Tibial nerve (tissue), 4 donors: Measurements from ENCODE around the gene ZBTB48. TPM values are rescaled to one million over a fixed set of nuclear protein-coding genes. Genes with fewer than 3 reads are reported as not detected.
A peak's percentile ranks its signal among the peaks of the same experiment; 100 is the strongest.

Source experiments
- DNase-seq, 2 donors: peaks; one replicate each; pipeline ENCODE4 v3.0.0-alpha.2; 2019; ENCODE audit warnings: low spot score in 2 of 2
- H3K27ac ChIP-seq, 4 donors: fragments of 200-600 bp; sonication (generic) in 3 of 4; one replicate each; pipeline ENCODE4 v1.5.1; 2017 to 2019; ENCODE audit warnings: mild to moderate bottlenecking in 1 of 4
- H3K27me3 ChIP-seq, 2 donors: fragments of 200-600 bp; sonication (generic) in 1 of 2; one replicate each; pipeline versions ENCODE4 v1.5.1 to v1.6.0; 2017 to 2019
- H3K36me3 ChIP-seq, 3 donors: fragments of 200-600 bp; sonication (generic); one replicate each; pipeline ENCODE4 v1.5.1; 2018 to 2019
- H3K4me1 ChIP-seq, 4 donors: fragments of 200-600 bp; sonication (generic) in 3 of 4; one replicate each; pipeline ENCODE4 v1.5.1; 2017 to 2019
- H3K4me3 ChIP-seq, 4 donors: fragments of 200-600 bp; sonication (generic) in 3 of 4; one replicate each; pipeline ENCODE4 v1.5.1; 2017 to 2019; ENCODE audit warnings: mild to moderate bottlenecking in 1 of 4, moderate library complexity in 1 of 4
- H3K9me3 ChIP-seq, 4 donors: fragments of 200-600 bp; sonication (generic) in 3 of 4; one replicate each; pipeline ENCODE4 v1.5.1; 2017 to 2019
- EP300 ChIP-seq, 2 donors: sonication (generic); formaldehyde crosslinking; IDR thresholded peaks; one replicate each; pipeline ENCODE4 v1.6.1; 2017; ENCODE audit warnings: antibody characterized with exemption in 2 of 2, mild to moderate bottlenecking in 1 of 2
- POLR2A ChIP-seq, 2 donors: fragments of 450-650 bp; IDR thresholded peaks; one replicate each; pipeline ENCODE4 v1.6.1; 2017; ENCODE audit warnings: antibody characterized with exemption in 2 of 2, mild to moderate bottlenecking in 2 of 2, moderate library complexity in 2 of 2
- WGBS, 2 donors: methylation state at CpG; one replicate each; pipeline ENCODE4 v1.1.5; 2018; 5-methylcytosine and 5-hydroxymethylcytosine counted together
- total RNA-seq, 4 donors: library from RNA; depleted of rRNA; stranded (reverse); fragments of >200 nt; gene quantifications; one replicate each; pipeline ENCODE4 v1.1.0, GENCODE V29; 2016
- TF ChIP-seq, protein P1 (sequence below), 5 experiments: fragments of 200-600 bp in 3 of 5; fragments of 450-650 bp in 2 of 5; sonication (generic) in 3 of 5; IDR thresholded peaks; one replicate each; pipeline ENCODE4 v1.5.1; 2016 to 2019; ENCODE audit warnings: antibody characterized with exemption in 5 of 5, mild to moderate bottlenecking in 3 of 5, moderate library complexity in 2 of 5

The ZBTB48 gene
- total RNA-seq: 10 to 100 TPM; 27.5 to 41.1 (median 33.6) TPM

DNA sequence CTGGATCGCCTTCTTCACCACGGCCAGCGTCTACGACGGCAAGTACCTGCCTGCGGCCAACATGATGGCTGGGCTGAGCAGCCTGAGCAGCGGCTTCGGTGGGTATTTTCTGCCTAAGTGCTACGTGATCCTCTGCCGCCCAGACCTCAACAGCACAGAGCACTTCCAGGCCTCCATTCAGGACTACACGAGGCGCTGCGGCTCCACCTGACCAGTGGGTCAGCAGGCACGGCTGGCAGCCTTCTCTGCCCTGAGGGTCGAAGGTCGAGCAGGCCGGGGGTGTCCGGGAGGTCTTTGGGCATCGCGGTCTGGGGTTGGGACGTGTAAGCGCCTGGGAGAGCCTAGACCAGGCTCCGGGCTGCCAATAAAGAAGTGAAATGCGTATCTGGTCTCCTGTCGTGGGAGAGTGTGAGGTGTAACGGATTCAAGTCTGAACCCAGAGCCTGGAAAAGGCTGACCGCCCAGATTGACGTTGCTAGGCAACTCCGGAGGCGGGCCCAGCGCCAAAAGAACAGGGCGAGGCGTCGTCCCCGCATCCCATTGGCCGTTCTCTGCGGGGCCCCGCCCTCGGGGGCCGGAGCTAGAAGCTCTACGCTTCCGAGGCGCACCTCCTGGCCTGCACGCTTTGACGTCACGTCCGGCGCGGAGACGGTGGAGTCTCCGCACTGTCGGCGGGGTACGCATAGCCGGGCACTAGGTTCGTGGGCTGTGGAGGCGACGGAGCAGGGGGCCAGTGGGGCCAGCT, at the start of gene ZBTB48:
Gene ZBTB48 (plus strand): TSS at position 621 of the 745 bp plus-strand sequence. CDS start 616 bp downstream, outside the sequence.
- Histone ChIP-seq H3K4me3 (peak within 1 kb of the TSS; percentile 75 to 99 (median 90)), H3K27me3 (no peaks in the 10 kb centered on the region), H3K27ac (peak within 1 kb of the TSS; percentile 94 to 99 (median 98)), H3K4me1 (peaks cover 0 to 43% (median 26%) of the 10 kb centered on the region in 4 donors), H3K9me3 (no peaks in the 10 kb centered on the region), H3K36me3 (peaks cover 0 to 9% (median 0%) of the 10 kb centered on the region in 3 donors)
- WGBS, 2 donors: 13 to 14% methylated on average over 50 to 55 of the region's 58 CpGs
- DNase-seq: peak; percentile 99 to 100
- TF ChIP-seq, protein P1, sequence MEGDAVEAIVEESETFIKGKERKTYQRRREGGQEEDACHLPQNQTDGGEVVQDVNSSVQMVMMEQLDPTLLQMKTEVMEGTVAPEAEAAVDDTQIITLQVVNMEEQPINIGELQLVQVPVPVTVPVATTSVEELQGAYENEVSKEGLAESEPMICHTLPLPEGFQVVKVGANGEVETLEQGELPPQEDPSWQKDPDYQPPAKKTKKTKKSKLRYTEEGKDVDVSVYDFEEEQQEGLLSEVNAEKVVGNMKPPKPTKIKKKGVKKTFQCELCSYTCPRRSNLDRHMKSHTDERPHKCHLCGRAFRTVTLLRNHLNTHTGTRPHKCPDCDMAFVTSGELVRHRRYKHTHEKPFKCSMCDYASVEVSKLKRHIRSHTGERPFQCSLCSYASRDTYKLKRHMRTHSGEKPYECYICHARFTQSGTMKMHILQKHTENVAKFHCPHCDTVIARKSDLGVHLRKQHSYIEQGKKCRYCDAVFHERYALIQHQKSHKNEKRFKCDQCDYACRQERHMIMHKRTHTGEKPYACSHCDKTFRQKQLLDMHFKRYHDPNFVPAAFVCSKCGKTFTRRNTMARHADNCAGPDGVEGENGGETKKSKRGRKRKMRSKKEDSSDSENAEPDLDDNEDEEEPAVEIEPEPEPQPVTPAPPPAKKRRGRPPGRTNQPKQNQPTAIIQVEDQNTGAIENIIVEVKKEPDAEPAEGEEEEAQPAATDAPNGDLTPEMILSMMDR (IDR thresholded peaks at IDR 0.05): peak in 1 of 5 experiments; percentile 28
- peak; percentile 86 to 97 for TF ChIP-seq POLR2A (IDR thresholded peaks at IDR 0.05)
- TF ChIP-seq EP300 (IDR thresholded peaks at IDR 0.05): peak; percentile 93 to 99

DNA sequence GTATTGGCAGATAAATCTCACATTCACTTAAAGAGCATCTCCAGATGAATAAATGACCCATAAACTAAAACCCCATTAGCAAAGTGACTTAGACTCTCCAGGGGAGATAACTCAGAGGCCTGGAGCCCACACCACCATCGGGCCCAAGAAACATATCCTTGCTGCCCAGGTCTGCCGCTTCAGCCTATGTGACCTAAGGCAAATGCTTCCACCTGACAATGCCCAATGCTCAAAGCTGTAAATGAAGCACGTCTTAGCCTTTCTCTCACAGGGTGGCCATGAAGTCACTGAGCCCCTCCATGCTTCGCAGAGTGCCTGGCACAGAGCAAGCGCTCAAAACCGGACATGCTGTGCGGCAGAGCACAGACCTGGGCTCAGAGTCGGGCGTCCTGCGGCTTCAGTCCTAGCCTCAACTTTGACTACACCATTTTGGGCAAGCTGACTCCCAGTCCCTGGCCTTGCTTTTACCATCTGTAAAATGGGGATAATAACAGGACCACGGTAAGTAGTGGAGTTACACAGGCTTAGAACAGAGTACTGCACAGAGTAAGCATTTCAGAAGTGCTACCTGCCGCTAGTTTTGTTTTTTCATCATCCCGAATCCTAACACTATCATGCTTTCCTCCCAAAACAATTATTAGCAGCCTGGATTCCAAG, 49.2 kb upstream of the ZBTB48 start:
- H3K4me1 ChIP-seq: peaks cover 0 to 5% (median 0%) of the 10 kb centered on the region in 4 donors
- H3K4me3 ChIP-seq: no peak overlapping the region
- no peaks in the 10 kb centered on the region for H3K9me3 ChIP-seq
- TF ChIP-seq POLR2A (IDR thresholded peaks at IDR 0.05) (no peak), EP300 (IDR thresholded peaks at IDR 0.05) (no peak)
- TF ChIP-seq, protein P1 (IDR thresholded peaks at IDR 0.05): no peak
- no peak overlapping the region for H3K27ac ChIP-seq
- H3K36me3 ChIP-seq: peaks cover 3 to 97% (median 56%) of the 10 kb centered on the region in 3 donors
- WGBS, 2 donors: 95 to 96% methylated on average over 13 of the region's 13 CpGs
- no peaks in the 10 kb centered on the region for H3K27me3 ChIP-seq
- no peak for DNase-seq

GRCh38 chr1:6531996-6532395, 47.8 kb upstream of the ZBTB48 start:
- no peaks in the 10 kb centered on the region for H3K9me3 ChIP-seq
- DNase-seq: no peak
- peaks cover 0 to 96% (median 48%) of the 10 kb centered on the region in 3 donors for H3K36me3 ChIP-seq
- 84 to 92% methylated on average over 5 of the region's 5 CpGs for WGBS, 2 donors
- TF ChIP-seq POLR2A (IDR thresholded peaks at IDR 0.05) (no peak), EP300 (IDR thresholded peaks at IDR 0.05) (no peak)
- TF ChIP-seq, protein P1 (IDR thresholded peaks at IDR 0.05): no peak
- no peaks in the 10 kb centered on the region for H3K27me3 ChIP-seq
- peaks cover 0 to 5% (median 0%) of the 10 kb centered on the region in 4 donors for H3K4me1 ChIP-seq
- no peak overlapping the region for H3K27ac ChIP-seq
- no peak overlapping the region for H3K4me3 ChIP-seq

GRCh38 chr1:6534248-6534822, 45.5 kb upstream of the ZBTB48 start:
- H3K9me3 ChIP-seq: no peaks in the 10 kb centered on the region
- TF ChIP-seq, protein P1 (IDR thresholded peaks at IDR 0.05): no peak
- TF ChIP-seq POLR2A (IDR thresholded peaks at IDR 0.05): no peak
- TF ChIP-seq EP300 (IDR thresholded peaks at IDR 0.05): no peak
- H3K27me3 ChIP-seq: no peaks in the 10 kb centered on the region
- H3K27ac ChIP-seq: no peak overlapping the region
- H3K4me3 ChIP-seq: no peak overlapping the region
- H3K4me1 ChIP-seq: peaks cover 0 to 5% (median 0%) of the 10 kb centered on the region in 4 donors
- DNase-seq: no peak
- peaks cover 0 to 83% (median 30%) of the 10 kb centered on the region in 3 donors for H3K36me3 ChIP-seq
- 89 to 91% methylated on average over 8 of the region's 8 CpGs for WGBS, 2 donors
